NT2/D1 (cell line): ENCODE results near the gene CRK.

ENCODE experiments used
- SUZ12 ChIP-seq: IDR thresholded peaks from 2 replicates; pipeline ENCODE4 v1.6.1; 2011; ENCODE audit not compliant: insufficient read length, insufficient read depth; ENCODE audit errors: extremely low read depth
- YY1 ChIP-seq: IDR thresholded peaks from 2 replicates; pipeline ENCODE4 v1.6.1; 2011; ENCODE audit not compliant: insufficient read length, insufficient read depth
- ZNF274 ChIP-seq: IDR thresholded peaks from 2 replicates; pipeline ENCODE4 v1.6.1; 2011; ENCODE audit warnings: mild to moderate bottlenecking, low read depth, low read length

DNA sequence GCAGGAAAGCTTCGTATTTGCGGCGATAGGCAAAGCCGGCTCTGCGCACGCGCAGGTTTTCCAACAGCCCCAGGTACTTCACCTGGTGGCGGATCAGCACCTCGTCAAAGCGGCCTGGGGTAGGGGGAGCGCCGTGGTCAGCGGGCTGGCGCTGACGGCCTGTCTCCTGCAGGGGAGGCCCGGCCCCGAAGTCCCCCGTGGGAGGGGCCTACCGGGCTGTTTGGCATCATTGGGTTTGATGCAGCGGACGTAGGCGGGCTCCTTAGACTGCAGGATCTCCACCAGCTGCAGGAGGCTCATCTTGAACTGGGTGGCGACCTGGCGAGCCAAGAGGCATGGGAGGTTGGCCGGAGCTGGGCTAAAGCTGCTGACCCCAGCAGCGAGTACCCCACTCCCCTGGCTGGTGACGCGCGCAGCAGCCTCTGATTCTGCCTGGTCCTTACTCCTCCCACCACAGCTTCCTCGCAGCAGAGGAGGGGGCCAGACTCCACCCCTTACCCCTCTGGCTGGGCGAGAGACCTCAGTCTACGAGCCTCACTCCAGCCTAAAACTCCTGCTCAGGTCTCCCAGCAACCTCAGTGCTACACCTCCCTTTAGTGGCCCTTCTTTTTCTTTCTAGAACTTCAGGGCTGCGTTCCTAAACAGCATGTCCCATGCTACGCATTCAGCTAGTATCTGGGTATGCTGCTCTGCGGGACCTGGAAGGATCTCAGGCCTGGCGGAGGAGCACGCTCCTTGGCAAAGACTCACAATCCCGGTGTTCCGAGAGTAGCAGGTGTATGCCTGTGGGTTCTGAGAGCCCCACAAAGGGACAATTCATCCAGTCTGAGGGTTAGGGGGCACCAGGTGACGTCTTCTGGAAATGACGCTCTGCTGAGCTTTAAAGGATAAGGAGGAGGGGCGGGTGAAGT is 16.1 kb upstream of the CRK start:
- TF ChIP-seq YY1 (no peak), SUZ12 (no peak), ZNF274 (no peak)
